ENCODE data around the gene APOC1. TPM values are rescaled to one million over a fixed set of nuclear protein-coding genes. Genes with fewer than 3 reads are reported as not detected.
A peak's percentile ranks its signal among the peaks of the same experiment; 100 is the strongest.
"Not testable (repeated sequence)": the region's sequence is repeated elsewhere in the genome, so short reads cannot be mapped to it uniquely, and the experiment has no call there.

Gene APOC1
- total and polyA plus RNA-seq, 3 experiments from 2014 or later = 4.6 to 5.7 TPM; not detected in 1

DNA sequence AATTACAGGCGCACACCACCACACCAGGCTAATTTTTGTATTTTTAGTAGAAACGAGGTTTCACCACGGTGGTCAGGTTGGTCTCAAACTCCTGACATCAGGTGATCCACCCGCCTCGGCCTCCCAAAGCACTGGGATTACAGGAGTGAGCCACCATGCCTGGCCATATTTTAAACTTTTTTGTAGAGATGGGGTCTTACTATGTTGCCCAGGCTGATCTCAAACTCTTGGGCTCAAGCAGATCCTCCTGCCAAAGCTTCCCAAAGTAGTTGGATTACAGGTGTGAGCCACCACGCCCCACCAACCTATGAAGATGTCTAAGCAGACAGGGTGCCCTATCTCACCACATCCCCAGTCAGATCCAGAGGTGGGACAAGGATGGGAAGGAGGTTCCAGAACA, 2.5 kb upstream of the APOC1 start:
- H3K36me3 ChIP-seq (ENCODE audit: insufficient read depth, low read length); H3K4me3 Mint-ChIP-seq; H3K4me1 ChIP-seq (ENCODE audit: insufficient read depth, low read length); H3K4me3 ChIP-seq (ENCODE audit: low read length); H3K27me3 ChIP-seq (ENCODE audit: insufficient read depth, low read length, poor library complexity, severe bottlenecking); H3K27ac Mint-ChIP-seq; H3K36me3 Mint-ChIP-seq; DNase-seq; POLR2A ChIA-PET; H3K9me3 Mint-ChIP-seq; H3K4me1 Mint-ChIP-seq; H3K27ac ChIP-seq (ENCODE audit: low read depth, low read length); H3K9me3 ChIP-seq (ENCODE audit: low read length): not testable (repeated sequence)
- H3K27me3 Mint-ChIP-seq = peaks cover 25 to 39% of the 10 kb centered on the region in 2 donors
- CTCF ChIA-PET = interaction anchor here (3.2 kb wide), 1 partner anchor 9 kb away, joined by 11 read pairs; no protein-coding TSS in a partner anchor

DNA sequence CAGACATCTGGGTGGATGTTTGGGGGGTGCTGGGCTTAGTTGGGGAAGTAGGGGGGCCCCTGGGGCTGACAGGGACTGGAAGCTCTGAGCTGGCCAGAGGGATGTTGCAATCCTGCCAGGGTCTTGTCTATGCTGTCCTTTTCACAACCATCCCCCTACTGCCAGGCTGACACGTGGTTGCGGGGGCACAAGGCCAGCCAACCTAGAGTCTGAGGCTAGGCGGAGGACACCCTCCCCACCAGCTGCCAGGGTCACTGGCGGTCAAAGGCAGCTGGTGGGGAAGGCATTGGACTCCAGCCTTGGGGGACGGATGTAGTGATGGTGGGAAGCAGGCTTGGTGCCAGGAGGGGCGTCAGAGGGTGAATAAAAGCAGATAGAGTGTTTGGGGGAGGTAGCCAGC, 1.6 kb upstream of the APOC1 start:
- no peak for DNase-seq
- Histone ChIP-seq H3K36me3 (ENCODE audit: insufficient read depth, low read length) (no peaks in the 10 kb centered on the region), H3K27me3 (ENCODE audit: insufficient read depth, low read length, poor library complexity, severe bottlenecking) (no peaks in the 10 kb centered on the region), H3K4me3 (ENCODE audit: low read length) (no peak overlapping the region), H3K4me1 (ENCODE audit: insufficient read depth, low read length) (peaks cover 3% of the 10 kb centered on the region), H3K9me3 (ENCODE audit: low read length) (no peaks in the 10 kb centered on the region), H3K27ac (ENCODE audit: low read depth, low read length) (peak overlapping the region; percentile 60)
- H3K36me3 Mint-ChIP-seq = no peaks in the 10 kb centered on the region
- CTCF ChIA-PET = interaction anchor here (3.2 kb wide), 1 partner anchor 10 kb away, joined by 11 read pairs; no protein-coding TSS in a partner anchor
- peaks cover 4 to 10% (median 6%) of the 10 kb centered on the region in 3 donors for H3K4me1 Mint-ChIP-seq
- H3K27ac Mint-ChIP-seq = no peak overlapping the region
- H3K27me3 Mint-ChIP-seq = peaks cover 22 to 38% of the 10 kb centered on the region in 2 donors
- H3K4me3 Mint-ChIP-seq = no peak overlapping the region
- POLR2A ChIA-PET = no interaction called here
- no peaks in the 10 kb centered on the region for H3K9me3 Mint-ChIP-seq

DNA sequence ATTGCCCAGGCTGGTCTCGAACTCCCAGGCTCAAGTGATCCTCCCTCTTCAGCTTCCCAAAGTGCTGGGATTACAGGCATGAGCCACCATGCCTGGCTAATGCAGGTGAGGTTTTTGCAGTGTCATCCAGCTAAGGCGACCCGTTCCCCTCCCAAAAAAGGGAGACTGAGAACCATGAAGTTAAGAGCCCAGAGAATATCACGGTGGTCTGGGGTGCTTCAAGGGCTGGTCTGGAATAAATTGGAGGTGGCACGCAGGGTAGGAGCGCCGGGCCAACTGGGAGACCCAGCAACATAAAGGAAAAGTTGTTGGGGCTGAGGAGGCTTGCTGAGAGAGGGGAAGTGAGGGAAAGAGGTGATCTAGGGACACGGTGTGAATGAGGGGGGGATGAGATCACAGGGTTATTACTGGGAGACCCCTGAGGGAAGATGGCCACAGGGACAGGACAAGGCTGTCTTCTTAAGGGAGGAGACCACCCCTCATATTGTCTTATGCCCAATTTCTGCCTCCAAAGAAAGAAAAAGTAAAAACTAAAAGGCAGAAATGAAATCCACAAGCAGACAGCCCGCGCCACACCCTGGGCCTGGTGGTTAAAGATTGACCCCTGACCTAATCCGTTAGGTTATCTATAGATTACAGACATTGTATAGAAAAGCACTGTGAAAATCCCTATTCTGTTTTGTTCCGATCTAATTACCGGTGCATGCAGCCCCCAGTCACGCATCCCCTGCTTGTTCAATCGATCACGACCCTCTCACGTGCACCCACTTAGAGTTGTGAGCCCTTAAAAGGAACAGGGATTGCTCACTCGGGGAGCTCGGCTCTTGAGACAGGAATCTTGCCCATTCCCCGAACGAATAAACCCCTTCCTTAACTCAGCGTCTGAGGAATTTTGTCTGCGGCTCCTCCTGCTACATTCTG, 636 bp upstream of the APOC1 start:
- H3K4me1 ChIP-seq (ENCODE audit: insufficient read depth, low read length); POLR2A ChIA-PET; H3K4me3 ChIP-seq (ENCODE audit: low read length); H3K9me3 ChIP-seq (ENCODE audit: low read length); H3K36me3 ChIP-seq (ENCODE audit: insufficient read depth, low read length); H3K4me1 Mint-ChIP-seq; H3K27me3 ChIP-seq (ENCODE audit: insufficient read depth, low read length, poor library complexity, severe bottlenecking); H3K9me3 Mint-ChIP-seq; DNase-seq; H3K36me3 Mint-ChIP-seq: not testable (repeated sequence)
- peaks cover 22 to 34% of the 10 kb centered on the region in 2 donors for H3K27me3 Mint-ChIP-seq
- CTCF ChIA-PET = interaction anchor here (3.2 kb wide), 1 partner anchor 11 kb away, joined by 11 read pairs; no protein-coding TSS in a partner anchor
- H3K27ac Mint-ChIP-seq = peak overlapping the region in 2 of 8 donors; percentile 27 to 93
- H3K27ac ChIP-seq (ENCODE audit: low read depth, low read length) = peak overlapping the region; percentile 60
- H3K4me3 Mint-ChIP-seq = peak overlapping the region in 6 of 7 donors; percentile 46 to 93 (median 86)

DNA sequence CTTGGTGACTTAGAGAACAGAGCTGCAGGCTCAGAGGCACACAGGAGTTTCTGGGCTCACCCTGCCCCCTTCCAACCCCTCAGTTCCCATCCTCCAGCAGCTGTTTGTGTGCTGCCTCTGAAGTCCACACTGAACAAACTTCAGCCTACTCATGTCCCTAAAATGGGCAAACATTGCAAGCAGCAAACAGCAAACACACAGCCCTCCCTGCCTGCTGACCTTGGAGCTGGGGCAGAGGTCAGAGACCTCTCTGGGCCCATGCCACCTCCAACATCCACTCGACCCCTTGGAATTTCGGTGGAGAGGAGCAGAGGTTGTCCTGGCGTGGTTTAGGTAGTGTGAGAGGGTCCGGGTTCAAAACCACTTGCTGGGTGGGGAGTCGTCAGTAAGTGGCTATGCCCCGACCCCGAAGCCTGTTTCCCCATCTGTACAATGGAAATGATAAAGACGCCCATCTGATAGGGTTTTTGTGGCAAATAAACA, 9.9 kb downstream of the APOC1 start:
- no peaks in the 10 kb centered on the region for H3K4me1 ChIP-seq (ENCODE audit: insufficient read depth, low read length)
- no peaks in the 10 kb centered on the region for H3K9me3 ChIP-seq (ENCODE audit: low read length)
- H3K27me3 Mint-ChIP-seq = peaks cover 12 to 31% of the 10 kb centered on the region in 2 donors
- ChIA-PET POLR2A (no interaction called here), CTCF (no interaction called here)
- no peak overlapping the region for H3K27ac ChIP-seq (ENCODE audit: low read depth, low read length)
- H3K4me3 ChIP-seq (ENCODE audit: low read length) = no peak overlapping the region
- no peaks in the 10 kb centered on the region for H3K9me3 Mint-ChIP-seq
- H3K36me3 ChIP-seq (ENCODE audit: insufficient read depth, low read length) = no peaks in the 10 kb centered on the region
- H3K27me3 ChIP-seq (ENCODE audit: insufficient read depth, low read length, poor library complexity, severe bottlenecking) = peaks cover 10% of the 10 kb centered on the region
- H3K4me3 Mint-ChIP-seq = no peak overlapping the region
- DNase-seq = no peak
- peaks cover 0 to 5% (median 4%) of the 10 kb centered on the region in 3 donors for H3K4me1 Mint-ChIP-seq
- no peaks in the 10 kb centered on the region for H3K36me3 Mint-ChIP-seq
- H3K27ac Mint-ChIP-seq = no peak overlapping the region

DNA sequence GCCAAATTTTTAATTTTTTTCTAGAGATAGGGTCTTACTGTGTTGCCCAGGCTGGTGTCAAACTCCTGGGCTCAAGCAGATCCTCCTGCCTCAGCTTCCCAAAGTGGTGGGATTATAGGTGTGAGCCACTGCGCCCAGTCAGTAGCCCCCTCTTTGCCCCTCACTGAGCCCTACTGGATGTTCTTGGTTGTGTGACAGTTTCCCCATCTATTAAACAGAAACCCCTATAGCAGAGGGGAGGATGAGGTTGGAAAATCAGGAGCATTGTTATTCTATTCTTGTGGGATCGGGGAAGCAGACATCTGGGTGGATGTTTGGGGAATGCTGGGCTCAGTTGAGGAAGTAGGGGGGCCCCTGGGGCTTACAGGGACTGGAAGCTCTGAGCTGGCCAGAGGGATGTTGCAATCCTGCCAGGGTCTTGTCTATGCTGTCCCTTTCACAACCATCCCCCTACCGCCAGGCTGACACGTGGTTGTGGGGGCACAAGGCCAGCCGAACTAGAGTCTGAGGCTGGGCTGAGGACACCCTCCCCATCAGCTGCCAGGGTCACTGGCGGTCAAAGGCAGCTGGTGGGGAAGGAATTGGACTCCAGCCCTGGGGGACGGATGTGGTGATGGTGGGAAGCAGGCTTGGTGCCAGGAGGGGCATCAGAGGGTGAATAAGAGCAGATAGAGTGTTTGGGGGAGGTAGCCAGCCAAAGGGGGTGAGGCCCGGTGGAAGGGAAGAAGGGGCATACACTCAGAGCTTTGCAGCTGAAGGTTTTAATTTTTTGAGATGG, 10.9 kb downstream of the APOC1 start:
- DNase-seq = no peak
- H3K9me3 Mint-ChIP-seq = no peaks in the 10 kb centered on the region
- H3K27ac Mint-ChIP-seq = peak overlapping the region in 1 of 8 donors; percentile 55
- peaks cover 12 to 33% of the 10 kb centered on the region in 2 donors for H3K27me3 Mint-ChIP-seq
- H3K9me3 ChIP-seq (ENCODE audit: low read length) = no peaks in the 10 kb centered on the region
- peaks cover 10% of the 10 kb centered on the region for H3K27me3 ChIP-seq (ENCODE audit: insufficient read depth, low read length, poor library complexity, severe bottlenecking)
- H3K27ac ChIP-seq (ENCODE audit: low read depth, low read length) = no peak overlapping the region
- POLR2A ChIA-PET = no interaction called here
- H3K36me3 ChIP-seq (ENCODE audit: insufficient read depth, low read length) = no peaks in the 10 kb centered on the region
- H3K4me1 Mint-ChIP-seq = peaks cover 0 to 5% (median 4%) of the 10 kb centered on the region in 3 donors
- no peaks in the 10 kb centered on the region for H3K4me1 ChIP-seq (ENCODE audit: insufficient read depth, low read length)
- no peak overlapping the region for H3K4me3 Mint-ChIP-seq
- CTCF ChIA-PET = interaction anchor here (1.4 kb wide), 1 partner anchor 27 kb away, joined by 4 read pairs; no protein-coding TSS in a partner anchor
- H3K4me3 ChIP-seq (ENCODE audit: low read length) = no peak overlapping the region
- no peaks in the 10 kb centered on the region for H3K36me3 Mint-ChIP-seq

DNA sequence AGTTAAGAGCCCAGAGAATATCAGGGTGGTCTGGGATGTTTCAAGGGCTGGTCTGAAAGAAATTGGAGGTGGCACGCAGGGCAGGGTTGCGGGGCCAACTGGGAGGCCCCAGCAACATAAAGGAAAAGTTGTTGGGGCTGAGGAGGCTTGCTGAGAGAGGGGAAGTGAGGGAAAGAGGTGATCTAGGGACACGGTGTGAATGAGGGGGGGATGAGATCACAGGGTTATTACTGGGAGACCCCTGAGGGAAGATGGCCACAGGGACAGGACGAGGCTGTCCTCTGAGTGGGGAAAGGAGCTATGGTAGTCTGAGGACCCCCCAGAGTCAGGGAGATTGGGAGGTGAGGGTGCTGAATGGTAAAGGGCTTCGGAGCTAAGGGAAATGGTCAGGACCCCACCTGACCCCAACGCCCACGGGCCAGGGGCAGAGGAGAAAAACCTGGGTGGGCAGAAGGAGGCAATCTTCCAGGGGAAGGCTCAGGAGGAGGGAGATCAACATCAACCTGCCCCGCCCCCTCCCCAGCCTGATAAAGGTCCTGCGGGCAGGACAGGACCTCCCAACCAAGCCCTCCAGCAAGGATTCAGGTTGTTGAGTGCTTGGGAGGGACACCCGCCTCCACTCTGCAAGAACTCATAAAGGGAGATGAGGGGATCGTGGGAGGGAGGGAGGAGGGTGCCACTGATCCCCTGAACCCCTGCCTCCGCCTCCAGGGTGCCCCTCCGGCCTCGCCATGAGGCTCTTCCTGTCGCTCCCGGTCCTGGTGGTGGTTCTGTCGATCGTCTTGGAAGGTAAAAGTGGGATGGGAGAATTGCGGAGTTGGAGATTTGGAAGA, 12.1 kb downstream of the APOC1 start:
- H3K36me3 Mint-ChIP-seq; H3K36me3 ChIP-seq (ENCODE audit: insufficient read depth, low read length); POLR2A ChIA-PET; H3K9me3 ChIP-seq (ENCODE audit: low read length); H3K27ac Mint-ChIP-seq; DNase-seq; H3K4me1 Mint-ChIP-seq; H3K9me3 Mint-ChIP-seq; H3K4me3 ChIP-seq (ENCODE audit: low read length); H3K4me1 ChIP-seq (ENCODE audit: insufficient read depth, low read length); H3K27ac ChIP-seq (ENCODE audit: low read depth, low read length): not testable (repeated sequence)
- H3K27me3 Mint-ChIP-seq = peaks cover 12 to 33% of the 10 kb centered on the region in 2 donors
- H3K4me3 Mint-ChIP-seq = peak overlapping the region in 4 of 7 donors; percentile 41 to 57 (median 50)
- CTCF ChIA-PET = interaction anchor here (0.6 to 1.4 kb wide), 2 partner anchors 11 to 26 kb away, joined by 3 to 4 read pairs; no protein-coding TSS in a partner anchor
- peaks cover 10% of the 10 kb centered on the region for H3K27me3 ChIP-seq (ENCODE audit: insufficient read depth, low read length, poor library complexity, severe bottlenecking)

DNA sequence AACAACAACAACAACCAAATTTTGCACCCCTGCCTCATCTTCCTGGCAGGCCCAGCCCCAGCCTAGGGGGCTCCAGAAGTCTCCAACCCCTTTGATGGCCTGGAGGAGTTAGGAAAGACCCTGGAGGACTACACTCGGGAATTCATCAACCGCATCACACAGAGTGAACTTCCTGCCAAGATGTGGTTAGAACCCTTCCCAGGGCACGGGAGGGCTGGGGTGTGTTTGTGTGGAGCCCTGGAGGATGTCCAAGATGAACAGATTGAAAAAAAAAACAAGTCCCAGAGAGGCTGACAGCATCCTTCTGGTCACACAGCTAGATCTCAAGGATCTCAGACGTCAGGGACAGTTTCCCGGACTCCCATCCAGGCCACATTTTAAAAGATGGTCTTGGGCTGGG, 13.3 kb downstream of the APOC1 start:
- CTCF ChIA-PET = no interaction called here
- POLR2A ChIA-PET = no interaction called here
- no peaks in the 10 kb centered on the region for H3K9me3 Mint-ChIP-seq

More for the DNA sequence above, 13.3 kb downstream of the APOC1 start:
- H3K36me3 ChIP-seq (ENCODE audit: insufficient read depth, low read length) = no peaks in the 10 kb centered on the region
- Mint-ChIP-seq H3K27me3 (peaks cover 12 to 33% of the 10 kb centered on the region in 2 donors), H3K4me3 (no peak overlapping the region), H3K36me3 (no peaks in the 10 kb centered on the region), H3K27ac (no peak overlapping the region), H3K4me1 (peaks cover 0 to 5% (median 4%) of the 10 kb centered on the region in 3 donors)
- no peak for DNase-seq
- no peak overlapping the region for H3K27ac ChIP-seq (ENCODE audit: low read depth, low read length)
- no peaks in the 10 kb centered on the region for H3K9me3 ChIP-seq (ENCODE audit: low read length)
- H3K4me1 ChIP-seq (ENCODE audit: insufficient read depth, low read length) = no peaks in the 10 kb centered on the region
- peaks cover 10% of the 10 kb centered on the region for H3K27me3 ChIP-seq (ENCODE audit: insufficient read depth, low read length, poor library complexity, severe bottlenecking)
- H3K4me3 ChIP-seq (ENCODE audit: low read length) = no peak overlapping the region
